Skin epidermis (tissue), 12 donors: ENCODE results near the gene CDKN1C.

ENCODE experiments used
- H3K27ac ChIP-seq, 21 experiments: fragments of 200-600 bp; sonication (generic) in 11 of 21; one replicate each; pipeline ENCODE4 v1.5.0; 2020; ENCODE audit warnings: mild to moderate bottlenecking in 3 of 21, inconsistent platforms in 2 of 21, moderate library complexity in 2 of 21
- H3K4me3 ChIP-seq, 7 experiments: fragments of 200-600 bp; sonication (generic) in 2 of 7; one replicate each; pipeline ENCODE4 v1.5.0; 2020; ENCODE audit warnings: inconsistent platforms in 2 of 7, mild to moderate bottlenecking in 2 of 7, moderate library complexity in 1 of 7

Gene CDKN1C

DNA sequence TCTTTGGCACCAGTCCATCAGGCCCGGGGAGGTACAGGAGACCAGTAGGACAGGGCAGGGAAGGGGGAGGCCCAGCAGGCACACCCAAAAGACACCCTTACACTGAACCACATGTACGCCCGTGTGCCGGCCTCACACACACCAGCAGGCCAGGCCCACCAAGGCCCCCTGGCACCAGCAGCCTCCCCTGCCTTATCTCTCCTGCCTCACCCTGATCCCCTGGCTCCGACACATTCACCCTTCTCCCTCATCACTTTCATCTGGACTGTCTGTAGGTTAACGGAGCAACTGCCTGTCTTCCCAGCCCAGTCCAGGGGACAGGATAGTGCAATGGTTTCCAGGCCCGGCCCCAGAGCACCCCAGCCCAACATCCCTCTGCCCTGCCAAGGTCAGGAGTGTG lies 4.9 kb downstream of the CDKN1C start:
- no peak overlapping the region for H3K27ac ChIP-seq
- no peak overlapping the region for H3K4me3 ChIP-seq

DNA sequence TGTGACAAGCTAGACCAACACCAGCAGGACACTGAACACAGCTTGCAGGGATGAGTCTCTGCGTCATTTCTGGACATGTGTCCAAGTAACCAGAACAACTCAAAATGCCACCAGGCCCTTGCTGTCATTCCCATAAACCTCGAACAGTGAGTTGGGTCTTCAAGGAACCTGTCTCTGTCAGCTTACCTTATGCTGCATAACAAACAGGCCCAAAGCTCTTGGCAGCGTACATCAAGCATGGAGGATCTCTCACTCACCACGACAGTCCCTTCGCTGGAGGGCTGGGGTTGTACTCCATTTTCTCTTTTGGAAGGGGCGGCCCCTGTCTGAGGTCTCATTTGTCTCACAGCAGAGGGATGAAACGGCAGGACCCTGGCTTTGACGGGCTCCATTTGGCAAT lies 6.8 kb downstream of the CDKN1C start:
- no peak overlapping the region for H3K27ac ChIP-seq
- no peak overlapping the region for H3K4me3 ChIP-seq

DNA sequence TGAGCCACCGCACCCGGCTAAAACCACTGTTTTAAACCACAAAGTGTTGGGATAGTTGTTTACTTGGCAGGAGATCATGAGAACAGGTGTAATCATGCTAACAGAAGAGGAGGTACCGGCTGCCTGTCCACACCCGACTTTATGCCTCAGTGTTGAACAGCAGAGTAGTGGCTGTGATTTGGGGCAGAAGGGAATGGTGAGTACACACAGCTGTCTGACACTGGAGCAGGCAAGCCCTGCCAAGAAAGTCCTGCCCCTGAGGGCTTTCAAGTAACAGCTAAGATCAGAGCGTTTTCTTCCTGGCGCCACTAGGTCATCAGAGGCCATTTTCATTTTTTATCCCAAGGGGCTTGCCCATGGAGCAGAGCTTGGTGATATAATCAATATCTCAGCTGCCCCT lies 8.1 kb downstream of the CDKN1C start:
- no peak overlapping the region for H3K4me3 ChIP-seq
- no peak overlapping the region for H3K27ac ChIP-seq

DNA sequence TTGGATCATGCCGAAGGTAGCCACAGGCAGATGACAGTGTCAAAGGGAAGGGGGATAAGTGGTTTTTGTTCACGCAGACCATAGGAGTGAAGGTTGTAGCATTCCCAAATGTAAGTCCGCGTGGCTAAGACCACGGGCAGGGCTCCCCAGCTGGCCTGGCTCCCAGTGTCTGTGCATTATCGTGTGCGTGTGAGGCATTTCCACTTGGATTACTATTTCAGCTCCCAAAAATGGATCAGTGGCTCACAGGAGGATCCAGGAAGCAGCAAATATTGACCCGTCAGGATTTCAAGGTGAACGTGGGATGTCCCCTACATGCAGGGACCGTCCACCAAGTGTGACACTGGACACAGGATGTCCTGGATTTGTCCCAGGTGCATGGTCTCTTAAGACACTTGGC lies 10.6 kb downstream of the CDKN1C start:
- no peak overlapping the region for H3K27ac ChIP-seq
- H3K4me3 ChIP-seq, result no peak overlapping the region

DNA sequence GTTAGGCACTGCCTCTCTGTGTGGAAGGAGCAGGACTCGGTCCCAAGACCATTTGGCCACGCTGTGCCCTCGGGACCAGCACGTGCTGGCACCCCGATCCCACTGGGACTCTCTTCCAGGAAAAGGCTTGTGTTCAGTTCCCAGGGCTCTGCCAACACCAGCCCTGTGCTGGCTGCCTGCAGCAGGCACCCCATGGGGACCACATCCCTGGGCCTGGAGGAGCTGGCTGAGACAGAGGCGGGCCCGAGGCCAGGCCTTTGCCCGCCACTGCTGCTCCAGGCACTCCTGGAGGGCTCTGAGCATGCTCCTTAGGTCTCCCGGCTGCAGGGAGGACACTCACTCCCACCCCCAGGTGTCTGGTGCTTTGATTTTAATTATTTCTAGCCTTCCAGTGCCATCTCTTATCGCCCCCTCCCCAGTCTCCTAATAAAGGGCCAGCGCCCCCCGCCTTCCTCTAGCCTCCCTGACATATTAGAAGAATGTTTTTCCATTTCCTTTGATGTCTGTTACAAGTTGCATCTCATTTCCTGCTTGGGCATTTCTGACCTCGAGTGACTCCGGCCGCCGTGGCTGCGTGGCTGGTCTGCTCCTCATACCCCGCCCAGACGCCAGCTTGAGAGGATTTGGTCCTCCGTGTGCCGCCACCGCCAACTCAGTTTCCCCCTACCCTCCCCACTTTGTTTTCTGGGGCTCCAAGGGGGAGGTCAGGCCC lies 14.4 kb downstream of the CDKN1C start:
- H3K4me3 ChIP-seq, result no peak overlapping the region
- no peak overlapping the region for H3K27ac ChIP-seq

DNA sequence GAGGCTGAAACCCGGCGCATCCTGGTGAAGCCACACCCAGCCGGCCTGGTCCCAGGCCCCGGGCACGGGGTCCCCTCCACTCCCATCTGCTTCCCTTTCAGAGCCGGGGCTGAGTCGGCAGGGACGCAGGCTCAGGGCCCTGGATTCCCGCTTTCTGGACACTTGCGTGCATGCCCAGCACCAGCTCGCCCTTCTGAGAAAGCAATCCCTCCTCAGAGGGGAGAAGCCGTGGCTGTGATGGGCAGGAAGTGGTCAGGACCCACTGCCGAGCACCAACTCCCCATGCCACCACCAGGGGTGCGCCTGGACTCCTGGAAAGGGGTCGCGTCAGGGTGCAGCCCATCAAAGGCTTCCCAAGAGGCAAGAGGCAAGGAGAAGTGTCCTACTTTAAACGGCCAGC lies 15.1 kb downstream of the CDKN1C start:
- Histone ChIP-seq H3K4me3 (no peak overlapping the region), H3K27ac (no peak overlapping the region)

DNA sequence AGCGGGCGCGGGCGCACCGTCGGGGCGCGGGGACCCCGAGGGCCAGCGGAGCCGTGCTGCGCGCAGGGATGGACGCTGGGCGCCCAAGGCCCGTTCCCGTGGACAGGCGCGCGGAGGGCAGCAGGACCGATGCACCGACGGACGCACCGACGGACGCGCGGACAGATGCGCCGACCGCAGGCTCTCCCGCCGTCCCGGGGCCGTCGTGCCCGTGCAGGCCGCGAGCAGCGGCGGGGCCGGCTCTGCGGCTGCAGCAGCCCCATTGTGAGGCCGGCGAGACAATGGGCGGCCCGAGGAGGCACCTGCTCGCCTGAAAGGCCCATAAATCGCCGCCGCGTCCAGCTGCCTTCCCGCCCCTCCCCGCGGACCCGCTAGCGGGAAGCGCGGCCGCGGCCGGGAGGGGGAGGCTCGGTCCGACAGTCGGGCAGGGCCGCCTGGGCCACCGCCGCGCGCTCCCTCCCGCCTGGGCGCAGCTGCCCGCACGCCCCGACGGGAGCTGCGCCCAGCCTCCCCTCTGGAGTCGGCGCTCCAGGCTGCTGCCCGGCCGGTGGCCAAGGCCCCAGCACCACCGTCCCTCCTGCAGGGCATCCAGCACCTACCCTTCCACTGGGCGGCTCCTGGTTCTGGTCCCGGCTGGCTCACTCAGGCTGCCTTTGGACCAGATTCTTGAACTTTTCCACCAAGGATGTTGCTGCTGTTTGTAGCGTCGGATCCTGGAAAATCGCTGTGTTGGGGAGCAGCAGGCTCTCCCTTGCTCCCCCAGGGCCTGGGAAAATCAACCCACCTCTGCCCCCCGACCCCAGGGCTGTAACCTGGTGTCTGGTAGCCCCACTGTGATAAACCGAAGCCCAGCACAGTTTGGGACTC lies 15.8 kb downstream of the CDKN1C start:
- H3K4me3 ChIP-seq, result no peak overlapping the region
- H3K27ac ChIP-seq, result no peak overlapping the region

DNA sequence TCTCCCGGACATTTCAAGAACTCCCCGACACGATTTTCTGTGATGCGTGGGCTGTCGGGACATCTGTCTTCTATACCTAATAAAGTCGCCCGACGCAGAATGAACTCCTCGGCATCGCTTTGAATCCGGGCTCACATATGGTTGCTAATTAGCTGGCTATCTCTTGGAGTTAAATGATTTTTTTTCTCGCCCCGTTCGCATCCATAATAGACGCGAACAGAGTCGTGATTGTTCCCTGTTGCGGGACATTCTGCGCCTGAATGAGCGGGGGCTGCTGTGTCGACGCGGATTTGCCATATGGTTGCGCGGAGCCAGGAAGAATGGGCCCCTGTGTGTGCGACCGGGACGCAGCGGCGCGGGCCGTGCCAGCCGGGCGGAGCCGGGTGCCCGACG lies 16.4 kb downstream of the CDKN1C start:
- no peak overlapping the region for H3K27ac ChIP-seq
- H3K4me3 ChIP-seq, result no peak overlapping the region

DNA sequence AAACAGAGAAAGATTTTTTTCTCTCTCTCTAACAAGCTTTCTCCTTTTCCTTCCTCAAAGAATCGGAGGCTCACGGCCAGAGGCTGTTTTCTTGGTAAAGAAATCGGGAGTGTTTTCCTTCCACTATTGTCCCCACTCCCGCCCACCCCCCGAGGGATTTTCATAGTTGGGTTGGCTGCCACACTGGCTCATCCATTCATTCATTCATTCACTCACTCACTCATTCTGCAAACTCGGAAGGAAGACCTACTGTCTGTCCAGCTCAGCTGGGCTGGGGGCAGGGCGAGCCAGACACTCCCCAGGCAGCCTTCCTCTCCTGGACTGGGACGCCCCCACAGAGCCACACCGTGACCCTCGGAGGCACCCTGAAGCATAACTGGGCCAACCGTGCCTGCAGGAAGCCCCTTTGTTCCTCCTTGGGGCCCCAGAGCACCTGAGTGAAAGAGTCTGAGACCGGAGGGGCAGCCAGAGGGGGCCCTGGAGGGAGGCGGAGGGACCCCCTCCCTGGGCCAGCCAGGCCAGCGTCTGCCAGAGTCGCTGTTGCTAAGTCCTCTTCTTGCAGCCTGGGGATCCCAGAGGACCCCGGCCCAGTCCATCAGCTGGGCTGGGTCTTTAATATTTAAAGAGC lies 17.0 kb downstream of the CDKN1C start:
- no peak overlapping the region for H3K27ac ChIP-seq
- H3K4me3 ChIP-seq, result peak overlapping the region in 1 of 7 experiments; percentile 20

DNA sequence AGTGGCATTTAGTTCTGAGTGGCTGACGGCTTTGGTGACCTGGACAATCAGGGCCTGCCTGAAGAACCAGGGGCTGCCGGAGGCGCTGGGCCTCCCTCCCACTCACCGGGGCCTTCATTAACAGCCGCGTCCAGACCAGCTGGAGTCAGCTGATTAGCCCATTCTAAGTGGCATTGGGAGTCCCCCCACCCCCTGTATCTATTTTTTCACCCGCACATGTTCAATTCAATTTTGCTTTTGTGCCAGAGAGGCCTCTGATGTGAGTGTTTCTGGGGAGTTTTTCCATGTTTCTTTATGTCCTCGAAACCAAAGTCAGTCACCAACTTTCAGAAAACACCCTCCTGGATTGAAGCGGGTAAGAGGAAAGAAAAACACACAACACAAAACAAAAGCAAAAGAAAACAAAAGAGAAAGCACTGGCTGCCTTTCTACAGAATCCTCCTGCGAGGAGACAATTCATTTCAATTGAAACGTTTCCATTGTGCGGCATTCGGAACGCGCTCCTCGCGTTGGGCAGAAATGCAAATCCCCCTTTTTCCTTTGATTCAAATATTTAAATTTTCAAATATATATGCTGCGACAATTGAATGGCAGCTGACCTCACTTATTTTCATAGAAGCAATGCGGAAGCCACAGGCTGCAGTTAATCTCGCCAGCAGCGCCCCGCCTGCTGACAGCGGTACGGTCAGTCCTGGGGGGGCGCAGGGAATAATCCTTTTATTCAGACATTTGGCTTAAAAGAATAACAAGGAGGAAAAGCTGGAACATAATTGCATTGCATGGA lies 17.7 kb downstream of the CDKN1C start:
- H3K27ac ChIP-seq, result no peak overlapping the region
- peak overlapping the region in 1 of 7 experiments; percentile 20 for H3K4me3 ChIP-seq

DNA sequence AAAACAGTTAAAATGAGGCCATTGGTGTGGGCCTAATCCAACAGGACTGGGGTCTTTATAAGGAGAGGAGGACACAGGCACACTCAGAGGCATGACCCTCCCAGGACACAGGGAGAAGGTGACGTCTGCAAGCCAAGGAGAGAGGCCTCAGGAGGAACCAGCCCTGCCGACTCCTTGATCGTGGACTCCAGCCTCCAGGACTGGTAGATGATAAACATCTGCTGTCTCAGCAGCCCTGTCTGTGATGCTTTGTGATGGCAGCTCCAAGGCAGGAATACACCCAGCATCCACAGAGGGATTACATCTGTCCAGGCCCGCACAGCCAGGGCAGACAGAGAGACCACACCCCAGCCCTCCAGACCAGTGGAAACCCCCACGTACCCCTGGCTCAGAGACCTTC lies 18.4 kb downstream of the CDKN1C start:
- Histone ChIP-seq H3K27ac (no peak overlapping the region), H3K4me3 (no peak overlapping the region)

DNA sequence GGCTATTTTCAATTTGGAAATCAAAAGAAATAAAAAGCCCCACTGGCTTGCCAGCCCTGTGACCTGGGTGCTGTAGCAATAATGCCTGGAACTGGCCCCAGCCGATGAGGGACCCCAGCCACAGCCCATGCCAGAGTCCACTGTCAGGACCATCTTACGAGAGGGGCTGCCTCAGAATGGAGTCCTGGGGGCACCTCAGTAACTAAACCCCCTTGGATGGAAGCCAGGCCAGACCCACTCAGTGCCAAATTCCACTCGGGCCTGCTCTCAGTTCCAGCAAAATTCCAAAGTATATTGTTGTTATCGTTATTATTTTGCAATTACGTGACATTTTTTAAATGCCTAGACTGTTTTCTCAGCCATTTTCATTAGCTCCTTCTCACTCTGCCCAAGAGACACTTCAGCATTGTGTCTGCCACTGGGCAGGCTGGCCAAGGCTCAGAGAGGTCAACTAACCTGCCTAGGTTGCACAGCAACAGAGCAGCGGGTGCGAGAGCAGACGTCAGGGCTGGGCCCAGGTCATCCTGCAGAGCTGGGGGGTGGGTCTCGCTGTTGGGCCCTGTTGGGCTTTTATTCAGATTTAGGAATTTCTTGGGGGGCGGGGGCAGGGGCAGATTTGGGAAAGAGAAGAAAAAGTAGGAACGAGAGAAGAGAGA lies 19.5 kb downstream of the CDKN1C start:
- H3K4me3 ChIP-seq, result no peak overlapping the region
- H3K27ac ChIP-seq, result no peak overlapping the region

DNA sequence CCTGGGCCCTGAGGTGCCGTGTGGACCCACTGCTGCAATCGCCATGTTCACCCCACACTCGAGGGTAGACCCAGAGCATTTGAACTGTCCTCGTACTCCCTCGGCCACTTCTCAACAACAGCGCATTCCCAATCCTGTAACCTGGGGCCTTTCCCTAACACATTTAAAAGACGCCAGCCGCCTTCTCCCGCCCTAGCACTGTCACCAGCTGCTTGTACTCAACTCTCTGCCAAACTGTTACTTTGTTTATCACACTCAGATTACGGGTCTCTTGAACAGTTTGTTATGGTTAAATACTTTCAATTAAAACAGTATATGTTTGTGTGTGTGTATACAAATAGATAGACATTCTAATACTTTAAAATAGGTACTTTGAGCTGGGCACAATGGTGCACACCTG lies 20.7 kb downstream of the CDKN1C start:
- Histone ChIP-seq H3K27ac (no peak overlapping the region), H3K4me3 (no peak overlapping the region)

DNA sequence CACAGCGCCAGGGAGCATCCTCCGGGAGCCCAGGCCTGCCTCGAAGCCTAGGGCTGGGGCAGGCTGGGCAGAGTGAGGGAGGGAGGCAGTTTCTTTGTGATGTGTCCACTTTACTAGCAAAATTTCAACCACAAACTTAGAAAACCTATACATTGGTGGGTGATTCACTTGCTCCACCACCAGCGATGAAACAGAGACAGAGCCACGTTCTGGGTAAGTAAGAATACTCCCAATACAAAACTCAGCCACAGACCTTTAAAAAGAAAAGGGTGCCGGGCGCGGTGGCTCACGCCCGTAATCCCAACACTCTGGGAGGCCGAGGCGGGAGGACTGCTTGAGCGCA lies 22.3 kb downstream of the CDKN1C start:
- H3K27ac ChIP-seq, result no peak overlapping the region
- H3K4me3 ChIP-seq, result no peak overlapping the region

DNA sequence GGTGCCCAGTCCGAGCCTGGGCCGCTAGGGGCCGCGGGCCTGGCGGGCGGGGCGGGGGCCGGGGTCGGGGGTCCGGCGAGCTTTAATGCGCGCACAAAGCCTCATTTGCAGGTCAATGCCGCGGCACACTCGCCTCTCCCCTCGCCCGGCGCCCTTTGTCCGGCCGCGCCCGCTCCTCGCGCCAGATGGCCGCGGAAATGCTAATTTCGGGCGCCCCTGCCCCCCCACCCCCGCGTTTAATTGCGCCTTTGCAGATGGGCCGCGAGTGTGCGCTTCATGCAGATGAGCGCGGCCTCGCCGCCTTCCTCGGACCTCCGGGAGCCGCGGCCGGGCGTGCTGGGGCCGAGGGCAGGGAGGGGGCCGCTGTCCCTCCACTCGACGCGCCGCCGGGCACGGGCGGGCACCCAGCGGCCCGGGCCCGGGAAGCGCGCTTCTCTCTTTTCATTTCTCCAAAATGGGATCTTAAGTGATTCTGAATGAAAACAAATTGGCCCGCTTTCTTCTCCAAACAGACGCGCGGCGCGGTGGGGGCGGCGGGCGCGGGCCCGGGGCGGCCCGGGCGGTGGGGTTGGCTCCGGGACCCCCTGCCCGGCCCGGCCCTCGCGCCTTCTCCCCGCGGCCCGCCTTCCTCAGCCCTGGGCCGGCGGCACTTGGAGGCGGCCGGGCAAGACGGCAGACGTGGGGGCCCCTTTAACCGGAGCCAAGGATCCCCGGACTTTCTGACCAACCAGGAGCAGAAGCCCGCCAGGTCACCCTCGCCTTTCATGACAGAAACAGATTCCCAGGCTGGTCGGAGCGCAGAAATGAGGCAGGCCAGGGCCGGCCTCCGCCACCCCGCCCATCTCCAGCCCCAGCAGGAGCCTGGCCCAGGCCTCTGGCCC lies 22.9 kb downstream of the CDKN1C start:
- H3K27ac ChIP-seq, result no peak overlapping the region
- peak overlapping the region in 1 of 7 experiments; percentile 31 for H3K4me3 ChIP-seq

DNA sequence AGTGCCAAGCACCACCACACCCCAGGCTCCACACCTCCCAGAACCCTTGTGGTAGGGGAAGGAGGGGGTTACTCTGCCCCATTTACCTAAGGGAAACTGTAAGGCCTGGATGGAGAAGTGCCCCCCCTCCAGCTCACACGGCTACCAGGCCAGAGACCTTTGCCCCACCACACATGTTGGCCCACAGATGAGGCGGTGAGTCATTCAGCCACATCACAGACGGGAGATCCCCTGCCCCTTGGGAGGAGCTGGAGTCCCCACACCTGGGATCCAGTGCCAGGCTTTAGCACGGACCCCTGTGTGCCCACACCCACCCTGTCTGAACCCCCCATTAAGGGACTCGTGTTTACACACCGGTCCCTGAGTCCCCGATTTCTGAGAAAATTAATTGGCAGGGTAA lies 24.9 kb downstream of the CDKN1C start:
- no peak overlapping the region for H3K4me3 ChIP-seq
- H3K27ac ChIP-seq, result no peak overlapping the region

DNA sequence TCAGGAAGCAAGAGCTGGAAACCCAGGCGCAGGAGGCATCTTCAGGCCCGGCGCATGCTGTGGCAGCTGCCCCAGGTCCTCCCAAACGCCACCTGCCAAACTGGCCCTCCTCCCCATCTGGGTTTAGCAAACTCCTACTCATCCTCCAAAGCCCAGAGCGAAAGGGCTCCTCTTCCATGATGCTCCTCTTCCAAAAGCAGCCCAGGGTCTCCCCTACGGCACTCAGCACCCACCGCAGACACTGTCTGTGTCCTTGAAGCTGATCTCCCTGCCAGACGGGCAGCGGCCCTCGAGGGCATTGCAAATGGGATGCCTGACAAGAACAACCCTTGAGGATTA lies 25.9 kb downstream of the CDKN1C start:
- Histone ChIP-seq H3K4me3 (no peak overlapping the region), H3K27ac (no peak overlapping the region)

DNA sequence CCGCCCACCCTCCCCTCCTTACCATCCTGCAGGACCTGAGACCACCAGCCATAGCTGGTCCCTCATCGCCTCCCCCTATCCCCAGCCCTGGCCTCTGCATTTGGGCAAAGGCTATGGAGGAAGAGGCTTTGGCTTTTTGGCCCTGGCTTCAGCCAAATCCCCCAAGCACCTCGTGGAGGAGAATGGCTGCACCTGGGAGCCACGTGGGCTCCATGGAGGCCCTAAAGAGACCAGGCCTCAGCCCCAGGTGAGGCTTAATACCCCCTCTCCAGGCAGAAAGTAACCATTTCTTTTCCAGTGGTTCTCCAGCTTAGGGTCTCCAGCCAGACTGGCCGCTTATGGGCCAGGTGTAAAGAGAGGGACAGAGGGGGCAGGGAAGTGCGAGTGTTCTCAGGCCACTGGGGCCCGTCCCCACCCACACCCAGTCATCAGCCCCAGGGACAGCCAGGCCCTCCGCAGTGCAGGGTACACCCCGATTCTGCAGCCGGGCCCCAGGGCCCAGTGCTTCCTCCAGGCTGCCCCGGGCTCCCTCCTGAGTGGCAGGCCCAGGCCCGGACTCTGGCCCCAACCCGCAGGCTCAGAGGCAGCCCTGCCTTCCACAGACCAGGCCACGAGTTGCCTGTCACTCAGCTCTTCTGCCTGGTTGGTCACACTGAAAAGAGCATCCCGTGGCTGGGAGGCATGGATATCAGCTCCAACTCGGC lies 26.4 kb downstream of the CDKN1C start:
- no peak overlapping the region for H3K27ac ChIP-seq
- H3K4me3 ChIP-seq, result no peak overlapping the region
